Pons (tissue), 1 donor: ENCODE results near the gene LASP1.
A peak's percentile ranks its signal among the peaks of the same experiment; 100 is the strongest.
"Not testable (repeated sequence)": the region's sequence is repeated elsewhere in the genome, so short reads cannot be mapped to it uniquely, and the experiment has no call there.

Experiments
- DNase-seq: peaks from one replicate; pipeline ENCODE4 v3.0.0-alpha.2; 2016; ENCODE audit warnings: low spot score

The LASP1 gene, protein sequence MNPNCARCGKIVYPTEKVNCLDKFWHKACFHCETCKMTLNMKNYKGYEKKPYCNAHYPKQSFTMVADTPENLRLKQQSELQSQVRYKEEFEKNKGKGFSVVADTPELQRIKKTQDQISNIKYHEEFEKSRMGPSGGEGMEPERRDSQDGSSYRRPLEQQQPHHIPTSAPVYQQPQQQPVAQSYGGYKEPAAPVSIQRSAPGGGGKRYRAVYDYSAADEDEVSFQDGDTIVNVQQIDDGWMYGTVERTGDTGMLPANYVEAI

DNA sequence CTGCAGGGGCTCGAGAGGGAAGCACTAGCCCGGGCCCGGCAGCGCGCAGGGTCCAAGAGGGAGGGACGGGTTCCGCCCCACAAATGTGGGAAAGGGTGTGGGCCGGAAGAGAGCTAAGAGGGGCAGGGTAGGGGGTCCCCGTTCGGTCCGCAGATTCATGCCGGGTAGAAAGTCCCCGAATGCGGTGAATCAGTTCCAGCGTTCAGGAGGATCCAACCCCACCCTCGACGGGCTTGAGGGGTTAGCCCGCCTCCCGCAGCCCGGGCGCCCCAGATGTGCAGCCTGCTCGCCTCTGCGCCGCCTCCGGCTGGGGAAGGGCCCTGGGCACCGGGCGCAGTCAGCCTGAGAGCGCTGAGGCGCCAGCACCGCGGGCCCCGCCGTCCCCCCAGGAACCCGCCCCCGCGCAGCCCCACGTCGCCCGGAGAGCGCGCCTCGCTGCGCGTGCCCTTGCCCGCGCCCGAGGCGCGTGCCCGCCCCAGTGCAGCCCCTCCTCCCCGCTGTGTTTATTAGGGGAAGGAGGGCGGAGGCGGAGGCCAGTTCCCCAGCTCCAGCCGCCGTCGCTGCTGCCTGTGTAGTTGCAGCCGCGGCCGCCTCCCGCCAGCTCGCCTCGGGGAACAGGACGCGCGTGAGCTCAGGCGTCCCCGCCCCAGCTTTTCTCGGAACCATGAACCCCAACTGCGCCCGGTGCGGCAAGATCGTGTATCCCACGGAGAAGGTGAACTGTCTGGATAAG is at the start of gene LASP1:
Gene LASP1, plus strand, starts transcription at position 533 of the 733 bp plus-strand sequence. Its CDS starts 132 bp downstream, at position 665.
- DNase-seq: peak; percentile 85

DNA sequence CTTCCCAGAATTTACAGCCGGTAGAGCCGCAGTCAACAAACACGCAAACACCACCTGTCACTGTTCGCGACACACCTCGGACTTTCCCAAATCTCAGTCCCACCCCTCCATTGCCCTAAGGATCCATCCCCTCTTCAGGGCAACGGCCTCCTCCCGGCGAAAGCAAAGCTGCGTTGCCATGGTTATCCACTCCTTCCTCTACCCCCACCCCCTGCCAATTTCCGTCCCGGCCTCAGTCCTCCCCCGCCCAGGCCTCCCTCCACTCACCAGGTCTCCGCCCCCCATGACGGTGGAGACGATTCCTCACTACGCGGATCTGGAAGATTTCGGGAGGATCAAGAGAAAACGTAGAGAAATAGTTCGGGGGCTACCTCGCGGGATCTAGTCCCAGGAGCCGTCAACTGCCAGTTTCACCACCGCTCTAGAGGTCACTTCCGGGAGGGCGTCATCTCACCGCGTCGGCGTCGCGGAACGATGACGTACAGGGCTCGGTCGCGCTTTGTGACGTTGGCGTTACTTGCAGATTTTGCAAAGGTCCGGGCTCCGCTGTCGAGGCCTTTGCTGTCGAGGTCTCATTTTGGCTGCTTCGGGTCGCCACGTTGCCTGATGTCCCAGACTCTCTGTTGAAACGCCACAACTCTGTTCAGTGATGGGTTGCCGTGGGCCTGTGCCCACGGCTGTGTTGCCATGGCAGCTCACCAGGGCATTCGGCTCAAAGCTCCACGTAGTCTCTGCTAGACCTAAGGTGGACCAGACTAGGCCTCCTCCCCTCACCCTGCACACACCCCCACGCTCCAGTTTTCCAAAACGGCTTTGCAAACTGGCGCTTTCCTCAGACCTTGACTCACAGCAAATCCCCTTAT is 44.7 kb upstream of the LASP1 start, which contains the start of gene CWC25:
Gene CWC25, minus strand, starts transcription at position 423 of the 863 bp plus-strand sequence. Its CDS starts 138 bp downstream, at position 285.
- DNase-seq: peak; percentile 93

GRCh38 chr17:38825762-38826247 is 44.1 kb upstream of the LASP1 start:
- no peak for DNase-seq

GRCh38 chr17:38844261-38844757 is 25.5 kb upstream of the LASP1 start:
- no peak for DNase-seq

GRCh38 chr17:38848557-38848891 is 21.3 kb upstream of the LASP1 start:
- no peak for DNase-seq

GRCh38 chr17:38848939-38849605 is 20.8 kb upstream of the LASP1 start:
- DNase-seq: no peak

GRCh38 chr17:38850374-38850773 is 19.5 kb upstream of the LASP1 start:
- no peak for DNase-seq

DNA sequence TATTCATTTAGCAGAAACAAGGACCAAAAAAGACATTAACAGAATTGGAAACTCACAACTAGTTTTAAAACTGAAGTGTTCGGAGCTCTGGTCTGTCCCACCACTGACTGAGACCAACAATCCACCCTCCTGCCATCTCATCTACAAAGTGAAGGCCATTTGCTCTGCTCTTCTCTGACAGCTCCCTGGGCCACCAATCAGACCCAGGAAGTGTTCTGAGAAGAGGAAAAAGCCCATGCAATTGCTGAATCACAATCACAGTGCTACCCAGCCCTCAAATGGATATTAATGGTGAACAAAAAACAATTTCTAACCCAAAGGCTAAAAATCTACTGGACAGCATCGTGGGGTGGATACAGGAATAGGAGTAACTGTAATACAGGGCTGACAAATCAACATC is 18.4 kb upstream of the LASP1 start:
- no peak for DNase-seq

- no peak for DNase-seq
Measured at GRCh38 chr17:38852771-38853291, 17.0 kb upstream of the LASP1 start.

- peak; percentile 97 for DNase-seq
Measured at GRCh38 chr17:38853292-38854219, 16.3 kb upstream of the LASP1 start, which contains the start of gene RPL23. RPL23 (minus strand) TSS chr17:38853721; CDS start chr17:38853710, 11 bp downstream.

GRCh38 chr17:38855101-38855714 is 14.7 kb upstream of the LASP1 start:
- DNase-seq: not testable (repeated sequence)

DNA sequence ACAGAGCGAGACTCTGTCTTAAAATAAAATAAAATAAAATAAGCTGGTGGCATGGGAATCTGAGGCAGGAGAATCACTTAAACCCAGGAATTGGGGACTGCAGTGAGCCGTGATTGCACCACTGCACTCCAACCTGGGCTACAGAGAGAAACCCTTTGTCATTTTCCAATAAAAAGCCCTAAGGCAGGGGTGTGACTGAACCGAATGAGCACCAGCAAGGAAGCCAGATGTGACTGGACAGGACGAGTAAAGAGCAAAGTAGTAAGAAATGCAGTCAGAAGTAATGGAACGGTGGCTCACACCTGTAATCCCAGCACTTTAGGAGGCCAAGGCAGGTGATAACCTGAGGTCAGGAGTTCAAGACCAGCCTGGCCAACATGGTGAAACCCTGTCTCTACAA is 12.6 kb upstream of the LASP1 start:
- no peak for DNase-seq

DNA sequence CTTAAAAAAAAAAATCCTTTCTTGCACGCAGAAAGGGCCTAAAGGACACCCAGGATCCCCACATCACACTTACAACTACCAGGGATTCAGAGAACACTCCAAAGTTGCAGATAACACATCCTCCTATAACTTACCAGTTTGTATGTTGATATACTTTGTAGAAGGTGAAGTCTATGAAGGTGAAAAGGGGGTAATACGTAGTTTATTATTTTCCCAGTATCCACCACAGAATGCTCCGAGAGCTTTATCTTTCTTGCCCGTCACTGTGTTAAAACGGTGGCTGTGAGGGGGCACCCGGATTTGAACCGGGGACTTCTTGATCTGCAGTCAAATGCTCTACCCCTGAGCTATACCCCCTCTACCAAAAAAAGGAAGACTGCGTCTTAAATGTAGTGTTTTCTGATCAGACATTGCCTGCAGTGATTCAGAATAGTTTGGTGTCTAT is 8.4 kb upstream of the LASP1 start:
- DNase-seq: no peak

- DNase-seq: no peak
Measured at GRCh38 chr17:38864636-38865398, 5.0 kb upstream of the LASP1 start.

- peak; percentile 67 for DNase-seq
Measured at GRCh38 chr17:38867179-38867967, 2.5 kb upstream of the LASP1 start.

DNA sequence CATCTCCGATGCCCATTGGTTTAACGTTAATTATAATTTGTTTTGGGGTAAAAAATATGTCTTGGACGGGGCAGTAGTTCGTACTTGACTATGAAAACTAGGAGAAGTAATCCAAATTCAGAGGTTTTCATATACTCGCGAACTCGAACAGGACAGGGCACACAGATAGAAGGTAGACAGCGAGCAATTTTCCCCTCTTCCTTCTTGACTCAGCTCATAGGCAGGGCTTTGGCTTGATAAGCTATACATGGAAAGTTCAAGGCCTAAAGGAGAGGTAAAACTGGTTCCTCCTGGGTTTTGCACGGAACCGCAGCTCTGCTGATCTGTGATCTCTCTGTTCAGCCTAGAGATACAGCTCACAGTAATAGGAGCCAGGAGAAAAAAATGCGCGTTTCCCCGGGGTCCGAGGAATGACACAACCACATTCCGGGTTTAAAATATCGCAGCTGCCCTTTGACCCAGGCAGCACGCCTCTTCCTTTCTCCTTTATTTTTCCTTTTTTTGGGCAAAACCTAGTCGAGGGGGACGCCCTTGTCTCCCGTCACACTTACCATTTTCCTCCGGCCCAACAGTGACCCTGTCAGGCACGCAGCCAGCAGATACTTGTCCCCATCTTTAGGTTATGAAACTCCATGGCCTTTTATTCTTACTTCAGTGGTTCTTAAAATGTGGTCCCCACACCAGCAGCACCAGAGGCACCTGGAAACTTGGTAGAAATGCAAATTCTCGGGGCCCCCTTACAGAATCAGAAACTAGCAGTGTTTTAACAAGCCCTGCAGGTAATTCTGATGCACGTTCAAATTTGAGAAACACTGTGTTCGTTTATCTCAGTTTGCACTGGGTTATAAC is 1.7 kb upstream of the LASP1 start:
- DNase-seq: peak; percentile 57
